GM12892 (cell line): ENCODE results near the gene PCK1.

Source experiments
- POLR2A ChIP-seq: IDR thresholded peaks from 2 replicates; pipeline ENCODE4 v1.6.1; 2011; ENCODE audit warnings: low read depth, low read length, control low read depth
- POLR2AphosphoS5 ChIP-seq: IDR thresholded peaks from 2 replicates; pipeline ENCODE4 v1.6.1; 2011; ENCODE audit warnings: low read depth, low read length, control low read depth
- TAF1 ChIP-seq: IDR thresholded peaks from 2 replicates; pipeline ENCODE4 v1.6.1; 2011; ENCODE audit warnings: low read depth, mild to moderate bottlenecking, control low read depth, low read length, borderline replicate concordance

DNA sequence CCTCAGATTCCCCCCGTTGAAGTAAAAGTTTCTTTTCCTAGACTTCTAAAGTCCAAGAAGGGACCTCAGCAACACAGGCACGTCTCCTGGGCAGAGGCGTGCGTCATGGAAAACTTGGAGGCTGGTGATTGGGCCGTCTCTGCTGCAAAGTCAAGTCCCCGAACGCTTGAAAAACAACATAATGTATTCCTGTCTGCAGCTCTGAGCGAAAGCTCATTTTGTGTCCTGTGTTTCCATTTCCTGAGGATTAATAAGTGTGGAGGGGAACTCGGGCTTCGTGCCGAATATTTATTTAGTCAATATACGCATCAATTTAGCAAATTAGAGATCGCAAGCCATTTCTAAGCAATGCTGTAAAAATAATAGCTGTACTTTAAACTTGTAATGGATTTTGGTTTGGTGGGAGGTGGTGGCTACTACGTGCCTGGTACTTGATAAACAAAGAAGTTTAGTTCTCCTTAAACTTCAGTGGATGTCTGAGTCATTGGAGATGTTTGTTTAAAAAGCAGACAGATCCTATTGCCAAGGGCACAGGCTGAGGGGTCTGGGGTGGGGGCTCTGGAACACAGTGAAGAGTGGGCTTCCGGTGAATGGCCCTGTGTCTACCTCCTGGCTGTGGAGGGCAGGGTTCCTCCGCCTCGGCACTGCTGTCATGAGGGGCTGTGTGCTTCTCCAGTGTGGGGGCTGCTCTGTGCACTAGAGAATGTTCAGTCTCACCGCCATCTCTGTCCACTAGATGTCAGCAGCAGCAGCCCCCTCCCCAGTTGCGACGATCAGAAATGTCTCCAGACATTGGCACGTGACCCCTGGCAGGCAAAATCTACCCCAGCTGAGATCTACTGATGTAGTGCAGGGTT lies 21.8 kb downstream of the PCK1 start:
- TF ChIP-seq POLR2A, result no peak
- no peak for TF ChIP-seq POLR2AphosphoS5
- TF ChIP-seq TAF1, result no peak
